A673 (cell line): ENCODE data around the gene ADAM17. TPM values are rescaled to one million over a fixed set of nuclear protein-coding genes. Genes with fewer than 3 reads are reported as not detected.

ENCODE experiments used
- BruUV-seq: library from RNA; stranded (reverse); fragments of 400-500 nt; replicated peaks from 2 replicates; lab custom pipeline; 2021; lab: Mats Ljungman, UMichigan
- CTCF ChIA-PET: fragments of 300-600 bp; sonication (Branson Sonifier 250); formaldehyde crosslinking; loops from one replicate; lab custom pipeline; 2022; ENCODE audit warnings: antibody characterized with exemption; lab: Charles Lee
- POLR2A ChIA-PET: fragments of 300-600 bp; sonication (Branson Sonifier 250); formaldehyde crosslinking; loops from one replicate; lab custom pipeline; 2022; ENCODE audit warnings: antibody characterized with exemption; ENCODE audit not compliant: low non-redundant PET; lab: Charles Lee
- DNase-seq: peaks from one replicate; pipeline ENCODE4 v3.0.0-alpha.2; 2015; ENCODE audit warnings: low spot score
- H3K27ac ChIP-seq: fragments of 200-600 bp; sonication (generic); 2 replicates; pipeline ENCODE4 v1.5.1; 2016; ENCODE audit warnings: mixed run types, low read depth, mild to moderate bottlenecking, mixed read lengths, antibody characterized with exemption, low read length; ENCODE audit not compliant: poor library complexity, severe bottlenecking
- H3K27me3 ChIP-seq: fragments of 200-600 bp; sonication (generic); replicated peaks from 2 replicates; pipeline ENCODE4 v1.6.1; 2017; ENCODE audit warnings: mixed run types, low read depth, mild to moderate bottlenecking, mixed read lengths, antibody characterized with exemption, low read length; ENCODE audit not compliant: insufficient read depth, poor library complexity
- H3K36me3 ChIP-seq: fragments of 200-600 bp; sonication (generic); 2 replicates; pipeline ENCODE4 v1.6.1; 2016; ENCODE audit warnings: mixed run types, mild to moderate bottlenecking, mixed read lengths, antibody characterized with exemption, low read length; ENCODE audit not compliant: insufficient read depth, poor library complexity, severe bottlenecking
- H3K4me1 ChIP-seq: fragments of 200-600 bp; sonication (generic); 2 replicates; pipeline ENCODE4 v1.6.1; 2017; ENCODE audit warnings: mixed run types, mild to moderate bottlenecking, mixed read lengths, antibody characterized with exemption, low read length; ENCODE audit not compliant: insufficient read depth, poor library complexity, severe bottlenecking
- H3K4me3 ChIP-seq: fragments of 200-600 bp; sonication (generic); 2 replicates; pipeline ENCODE4 v1.5.1; 2016; ENCODE audit warnings: low read depth, mixed run types, mild to moderate bottlenecking, mixed read lengths, low read length; ENCODE audit not compliant: poor library complexity, severe bottlenecking
- H3K9me3 ChIP-seq: fragments of 200-600 bp; sonication (generic); 2 replicates; pipeline ENCODE4 v1.6.1; 2016; ENCODE audit warnings: mixed run types, low read depth, mild to moderate bottlenecking, mixed read lengths, antibody characterized with exemption, low read length; ENCODE audit not compliant: poor library complexity, severe bottlenecking
- CTCF ChIP-seq: fragments of 300-800, 200-600 bp; sonication (generic); conservative IDR thresholded peaks from 2 replicates; pipeline ENCODE4 v1.5.1; 2017; ENCODE audit warnings: low read depth, mild to moderate bottlenecking, antibody characterized with exemption, low read length, moderate library complexity, mixed read lengths
- EZH2 ChIP-seq: fragments of 200-600 bp; sonication (generic); IDR thresholded peaks from 2 replicates; pipeline ENCODE4 v1.6.1; 2017; ENCODE audit warnings: borderline replicate concordance, low read depth, mild to moderate bottlenecking, mixed read lengths, antibody characterized with exemption, low read length; ENCODE audit not compliant: poor library complexity, severe bottlenecking
- intact Hi-C: fragments of 100-400 bp; cut with micrococcal nuclease; formaldehyde crosslinking; loops from one replicate; pipeline ENCODE4 v1.10.0; 2022; ENCODE audit not compliant: unreplicated experiment
- total RNA-seq: library from RNA; stranded (reverse); gene quantifications from 2 replicates; pipeline ENCODE4 v1.2.3, GENCODE V29; 2021

The ADAM17 gene
- total RNA-seq, 1 experiment from 2014 or later = 40.1 TPM

GRCh38 chr2:9443526-9443925 is 112.1 kb downstream of the ADAM17 start:
- H3K4me3 ChIP-seq = no peak overlapping the region
- no TSS peak for BruUV-seq
- H3K27ac ChIP-seq = no peak overlapping the region
- H3K36me3 ChIP-seq = peaks cover 57% of the 10 kb centered on the region
- ChIA-PET POLR2A (no interaction called here), CTCF (no interaction called here)
- no peaks in the 10 kb centered on the region for H3K4me1 ChIP-seq
- TF ChIP-seq CTCF (no peak), EZH2 (no peak)
- no peak for DNase-seq
- no peaks in the 10 kb centered on the region for H3K9me3 ChIP-seq
- no peaks in the 10 kb centered on the region for H3K27me3 ChIP-seq
- intact Hi-C loops = no loop called here

GRCh38 chr2:9441556-9441955 is 114.1 kb downstream of the ADAM17 start:
- intact Hi-C loops = no loop called here
- ChIA-PET CTCF (no interaction called here), POLR2A (no interaction called here)
- no peak for DNase-seq
- Histone ChIP-seq H3K9me3 (no peaks in the 10 kb centered on the region), H3K4me3 (no peak overlapping the region), H3K4me1 (no peaks in the 10 kb centered on the region), H3K36me3 (peaks cover 73% of the 10 kb centered on the region), H3K27ac (no peak overlapping the region), H3K27me3 (no peaks in the 10 kb centered on the region)
- TF ChIP-seq EZH2 (no peak), CTCF (no peak)
- no TSS peak for BruUV-seq

GRCh38 chr2:9440058-9440727 is 115.4 kb downstream of the ADAM17 start:
- no peaks in the 10 kb centered on the region for H3K9me3 ChIP-seq

More at GRCh38 chr2:9440058-9440727, 115.4 kb downstream of the ADAM17 start:
- no peak overlapping the region for H3K27ac ChIP-seq
- H3K27me3 ChIP-seq = no peaks in the 10 kb centered on the region
- ChIA-PET CTCF (no interaction called here), POLR2A (no interaction called here)
- intact Hi-C loops = no loop called here
- H3K4me1 ChIP-seq = no peaks in the 10 kb centered on the region
- no peak for DNase-seq
- BruUV-seq = no TSS peak
- H3K36me3 ChIP-seq = peaks cover 71% of the 10 kb centered on the region
- TF ChIP-seq EZH2 (no peak), CTCF (no peak)
- H3K4me3 ChIP-seq = no peak overlapping the region
